BJ (cell line): ENCODE measurements around the gene SAMD4B. TPM values are rescaled to one million over a fixed set of nuclear protein-coding genes. Genes with fewer than 3 reads are reported as not detected.

ENCODE experiments used
- CTCF ChIA-PET: fragments of 350-600 bp; formaldehyde crosslinking; extraction: SDS; loops from one replicate; lab custom pipeline; 2021; ENCODE audit warnings: antibody characterized with exemption, inconsistent platforms; lab: Yijun Ruan, JAX
- POLR2A ChIA-PET: fragments of 300-600 bp; sonication (Branson Sonifier 250); formaldehyde crosslinking; extraction: SDS; loops from one replicate; lab custom pipeline; 2021; ENCODE audit warnings: antibody characterized with exemption; lab: Charles Lee
- DNase-seq: peaks from one replicate; pipeline ENCODE4 v3.0.0-alpha.2; 2011; ENCODE audit warnings: low read depth
- H3K27me3 ChIP-seq: 2 replicates; pipeline ENCODE4 v1.6.0; 2011; ENCODE audit warnings: low read length; ENCODE audit not compliant: control insufficient read depth, insufficient read depth
- H3K36me3 ChIP-seq: 2 replicates; pipeline ENCODE4 v1.5.1; 2011; ENCODE audit warnings: low read length; ENCODE audit not compliant: control insufficient read depth, insufficient read depth
- H3K4me3 ChIP-seq: 2 replicates; pipeline ENCODE4 v1.5.1; 2011; ENCODE audit warnings: low read depth, mild to moderate bottlenecking, control low read depth, low read length
- polyA plus RNA-seq: library from polyadenylated mRNA; depleted of rRNA; stranded (reverse); fragments of >200 nt; gene quantifications from 2 replicates; pipeline ENCODE4 v1.2.3, GENCODE V29; 2011
- TF ChIP-seq, protein P1 (sequence below): IDR thresholded peaks from 2 replicates; pipeline ENCODE4 v1.5.1; 2011; ENCODE audit warnings: low read depth, mild to moderate bottlenecking, control low read depth, inconsistent platforms, low read length, moderate library complexity; ENCODE audit not compliant: insufficient read depth

Gene SAMD4B
- polyA plus RNA-seq, 1 experiment, result 75.7 TPM

DNA sequence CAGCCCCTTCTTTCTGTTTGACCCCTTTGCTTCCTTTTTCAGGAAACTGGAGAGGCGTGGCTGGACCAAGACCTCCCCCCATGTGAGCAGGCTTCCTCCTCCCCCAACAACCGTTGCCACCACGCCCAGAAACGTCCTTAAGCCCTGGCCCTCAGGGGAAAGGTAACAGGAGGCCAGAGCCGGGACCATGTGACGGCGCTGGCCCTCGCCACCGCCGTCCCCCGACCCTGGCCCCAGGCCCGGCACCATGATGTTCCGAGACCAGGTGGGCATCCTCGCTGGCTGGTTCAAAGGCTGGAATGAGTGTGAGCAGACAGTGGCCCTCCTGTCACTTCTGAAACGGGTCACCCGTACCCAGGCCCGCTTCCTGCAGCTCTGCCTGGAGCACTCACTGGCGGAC is 14.4 kb downstream of the SAMD4B start:
- Histone ChIP-seq H3K36me3 (peaks cover 29% of the 10 kb centered on the region), H3K4me3 (no peak overlapping the region), H3K27me3 (no peaks in the 10 kb centered on the region)
- CTCF ChIA-PET, result interaction anchor here (0.6 to 0.8 kb wide), 2 partner anchors 9 to 13 kb away, joined by 3 read pairs; no protein-coding TSS in a partner anchor
- DNase-seq, result no peak
- TF ChIP-seq, protein P1, sequence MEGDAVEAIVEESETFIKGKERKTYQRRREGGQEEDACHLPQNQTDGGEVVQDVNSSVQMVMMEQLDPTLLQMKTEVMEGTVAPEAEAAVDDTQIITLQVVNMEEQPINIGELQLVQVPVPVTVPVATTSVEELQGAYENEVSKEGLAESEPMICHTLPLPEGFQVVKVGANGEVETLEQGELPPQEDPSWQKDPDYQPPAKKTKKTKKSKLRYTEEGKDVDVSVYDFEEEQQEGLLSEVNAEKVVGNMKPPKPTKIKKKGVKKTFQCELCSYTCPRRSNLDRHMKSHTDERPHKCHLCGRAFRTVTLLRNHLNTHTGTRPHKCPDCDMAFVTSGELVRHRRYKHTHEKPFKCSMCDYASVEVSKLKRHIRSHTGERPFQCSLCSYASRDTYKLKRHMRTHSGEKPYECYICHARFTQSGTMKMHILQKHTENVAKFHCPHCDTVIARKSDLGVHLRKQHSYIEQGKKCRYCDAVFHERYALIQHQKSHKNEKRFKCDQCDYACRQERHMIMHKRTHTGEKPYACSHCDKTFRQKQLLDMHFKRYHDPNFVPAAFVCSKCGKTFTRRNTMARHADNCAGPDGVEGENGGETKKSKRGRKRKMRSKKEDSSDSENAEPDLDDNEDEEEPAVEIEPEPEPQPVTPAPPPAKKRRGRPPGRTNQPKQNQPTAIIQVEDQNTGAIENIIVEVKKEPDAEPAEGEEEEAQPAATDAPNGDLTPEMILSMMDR, result no peak
- POLR2A ChIA-PET, result no interaction called here

DNA sequence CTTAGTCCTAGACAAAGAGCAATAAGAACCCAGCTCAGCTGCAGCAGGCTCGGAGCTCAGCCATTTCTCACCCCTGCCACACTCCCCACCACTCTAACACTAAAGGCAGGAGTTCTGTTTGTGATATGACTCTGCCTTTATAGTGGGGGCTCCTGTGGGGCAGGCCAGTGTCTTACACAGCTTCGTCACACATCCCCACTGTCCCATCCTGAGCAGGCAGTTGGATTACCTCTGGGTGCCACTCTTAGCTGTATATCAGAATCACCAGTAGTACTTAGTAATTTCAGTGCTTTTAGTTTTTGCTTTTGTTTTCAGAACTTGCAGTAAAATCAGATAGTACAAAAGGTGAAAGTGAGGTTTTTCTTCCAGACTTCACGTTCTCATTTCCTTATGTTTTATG is 16.8 kb downstream of the SAMD4B start:
- Histone ChIP-seq H3K4me3 (no peak overlapping the region), H3K36me3 (peaks cover 23% of the 10 kb centered on the region), H3K27me3 (no peaks in the 10 kb centered on the region)
- ChIA-PET POLR2A (no interaction called here), CTCF (interaction anchor here (0.6 kb wide), 1 partner anchor 106 kb away, joined by 3 read pairs; no protein-coding TSS in a partner anchor)
- TF ChIP-seq, protein P1, result no peak
- DNase-seq, result no peak

DNA sequence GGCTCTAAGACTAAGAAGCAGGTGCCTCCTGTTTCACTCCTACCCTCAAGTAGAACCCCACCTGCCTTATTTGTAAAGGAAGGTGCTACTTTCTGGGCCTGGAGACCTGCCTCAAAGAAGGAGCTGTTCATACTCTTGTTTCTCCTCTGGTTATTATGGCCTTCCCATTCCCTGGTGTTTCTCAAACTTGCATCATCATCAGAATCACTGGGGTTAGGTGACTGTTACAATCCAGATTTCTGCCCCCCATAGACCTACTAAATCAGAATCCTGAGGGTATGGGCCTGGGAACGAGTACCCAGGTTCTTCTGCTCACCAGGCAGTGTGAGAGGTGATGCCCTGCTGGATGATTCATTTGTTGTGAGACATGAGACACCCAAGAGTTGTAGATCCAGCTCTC is 18.4 kb downstream of the SAMD4B start:
- H3K27me3 ChIP-seq, result no peaks in the 10 kb centered on the region
- TF ChIP-seq, protein P1, result no peak
- H3K36me3 ChIP-seq, result peaks cover 23% of the 10 kb centered on the region
- no peak for DNase-seq
- POLR2A ChIA-PET, result no interaction called here
- CTCF ChIA-PET, result interaction anchor here (2.0 kb wide), 1 partner anchor 37 kb away, joined by 5 read pairs; no protein-coding TSS in a partner anchor
- H3K4me3 ChIP-seq, result no peak overlapping the region

DNA sequence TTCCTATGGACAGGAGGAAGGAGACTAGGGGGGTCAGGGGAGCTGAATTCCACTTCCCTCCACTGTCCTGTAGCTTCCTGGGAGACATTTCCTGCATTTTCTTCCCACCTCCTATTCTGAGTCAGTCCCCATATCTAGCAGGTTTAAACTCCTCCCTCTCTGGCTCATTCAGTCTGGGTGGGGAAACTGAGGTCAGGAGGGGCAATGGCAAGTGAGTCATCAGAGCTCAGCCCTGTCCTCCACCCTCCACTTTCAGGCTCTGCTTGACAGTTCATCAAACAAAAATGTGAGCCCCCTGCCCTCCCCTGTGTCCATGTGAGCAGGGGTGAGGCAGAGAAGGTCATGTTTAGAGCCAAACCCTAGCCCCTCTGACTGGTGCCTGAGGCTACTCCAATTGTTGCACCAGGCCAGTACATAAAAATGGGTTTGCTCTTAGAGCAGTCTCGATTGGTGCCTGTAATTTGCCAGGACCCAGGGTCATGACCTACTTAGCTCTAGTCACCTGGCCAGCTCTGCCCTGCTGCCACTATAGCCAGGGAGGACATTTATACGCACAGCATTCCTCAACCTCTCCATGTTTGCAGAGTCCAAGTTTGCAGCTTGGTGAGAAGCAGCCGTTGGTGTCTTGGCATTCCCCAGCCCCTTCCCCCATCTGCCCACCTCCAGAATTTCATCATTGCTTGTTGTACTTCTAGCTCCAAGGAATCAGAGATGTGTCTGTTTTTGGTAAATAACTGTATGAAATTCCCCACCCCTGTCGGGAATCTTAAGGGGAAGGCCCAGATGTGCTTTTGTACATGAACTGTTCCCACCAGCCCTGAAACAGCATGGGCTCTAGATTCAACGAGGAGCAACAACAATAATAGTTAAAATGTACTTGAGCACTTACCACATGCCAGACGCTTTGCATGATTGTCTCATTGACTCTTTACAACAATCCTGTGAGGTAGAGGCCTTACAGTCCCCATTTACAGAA is 20.7 kb downstream of the SAMD4B start:
- peaks cover 8% of the 10 kb centered on the region for H3K36me3 ChIP-seq
- DNase-seq, result peak; percentile 60
- ChIA-PET POLR2A (interaction anchor here (1.5 kb wide), 1 partner anchor 9 kb away, joined by 3 read pairs; no protein-coding TSS in a partner anchor), CTCF (interaction anchor here (0.6 to 2.0 kb wide), 9 partner anchors 10 to 253 kb away, joined by 3 to 6 read pairs (median 4); partner anchors contain the start of genes PLEKHG2 and SAMD4B)
- TF ChIP-seq, protein P1, result no peak
- no peaks in the 10 kb centered on the region for H3K27me3 ChIP-seq
- no peak overlapping the region for H3K4me3 ChIP-seq

- no peaks in the 10 kb centered on the region for H3K27me3 ChIP-seq
- ChIA-PET POLR2A (interaction anchor here (1.5 kb wide), 1 partner anchor 8 kb away, joined by 3 read pairs; no protein-coding TSS in a partner anchor), CTCF (interaction anchor here (0.6 to 1.3 kb wide), 5 partner anchors 9 to 254 kb away, joined by 3 to 5 read pairs (median 3); no protein-coding TSS in a partner anchor)
- DNase-seq, result no peak
- H3K36me3 ChIP-seq, result peaks cover 4% of the 10 kb centered on the region; the same call in 1 of the 2 replicates
- TF ChIP-seq, protein P1, result no peak
- no peak overlapping the region for H3K4me3 ChIP-seq
These were observed 21.8 kb downstream of the SAMD4B start for GRCh38 chr19:39363901-39364457.
